H9 (cell line): Measurements from ENCODE around the gene ITPRID2. TPM values are rescaled to one million over a fixed set of nuclear protein-coding genes. Genes with fewer than 3 reads are reported as not detected.

Experiments used
- DNase-seq: peaks from one replicate; pipeline ENCODE4 v3.0.0-alpha.2; 2017
- H2AFZ ChIP-seq: one replicate; pipeline ENCODE4 v1.6.1; 2013; ENCODE audit warnings: mild to moderate bottlenecking, low read length, control low read depth, moderate library complexity
- H2AK5ac ChIP-seq: 2 replicates; pipeline ENCODE4 v1.6.1; 2013; ENCODE audit warnings: low read length, control low read depth, mixed read lengths; ENCODE audit not compliant: insufficient read length
- H2BK120ac ChIP-seq: one replicate; pipeline ENCODE4 v1.6.1; 2013; ENCODE audit warnings: low read depth, mild to moderate bottlenecking, low read length, control low read depth, inconsistent platforms; ENCODE audit not compliant: poor library complexity, severe bottlenecking
- H2BK12ac ChIP-seq: 2 replicates; pipeline ENCODE4 v1.6.1; 2013; ENCODE audit warnings: low read length, control low read depth, mixed read lengths, low read depth; ENCODE audit not compliant: insufficient read length
- H2BK15ac ChIP-seq: 2 replicates; pipeline ENCODE4 v1.6.1; 2013; ENCODE audit warnings: low read depth, low read length, control low read depth
- H2BK20ac ChIP-seq: one replicate; pipeline ENCODE4 v1.6.1; 2013; ENCODE audit warnings: low read depth, mild to moderate bottlenecking, low read length, control low read depth, inconsistent platforms; ENCODE audit not compliant: poor library complexity, severe bottlenecking
- H2BK5ac ChIP-seq: 2 replicates; pipeline ENCODE4 v1.6.1; 2013; ENCODE audit warnings: low read length, control low read depth, mixed read lengths; ENCODE audit not compliant: insufficient read length
- H3K14ac ChIP-seq: 2 replicates; pipeline ENCODE4 v1.6.1; 2013; ENCODE audit warnings: low read length, control low read depth; ENCODE audit not compliant: insufficient read depth
- H3K18ac ChIP-seq: 2 replicates; pipeline ENCODE4 v1.6.1; 2013; ENCODE audit warnings: low read depth, mild to moderate bottlenecking, mixed read lengths, low read length, control low read depth; ENCODE audit not compliant: insufficient read length
- H3K23ac ChIP-seq: 2 replicates; pipeline ENCODE4 v1.6.1; 2013; ENCODE audit warnings: low read length, control low read depth, mixed read lengths, low read depth; ENCODE audit not compliant: insufficient read length
- H3K23me2 ChIP-seq: 2 replicates; pipeline ENCODE4 v1.6.1; 2013; ENCODE audit warnings: low read depth, mild to moderate bottlenecking, mixed read lengths, low read length, control low read depth; ENCODE audit not compliant: insufficient read length, poor library complexity, severe bottlenecking
- H3K27ac ChIP-seq: 2 replicates; pipeline ENCODE4 v1.5.1; 2013; ENCODE audit warnings: low read length, control low read depth, mixed read lengths, low read depth; ENCODE audit not compliant: insufficient read length
- H3K27me3 ChIP-seq: 2 replicates; pipeline ENCODE4 v1.6.1; 2013; ENCODE audit warnings: low read length, control low read depth, inconsistent platforms; ENCODE audit not compliant: insufficient read depth
- H3K4ac ChIP-seq: 2 replicates; pipeline ENCODE4 v1.6.1; 2013; ENCODE audit warnings: low read depth, mild to moderate bottlenecking, control low read depth, inconsistent platforms, low read length, moderate library complexity
- H3K4me1 ChIP-seq: 2 replicates; pipeline ENCODE4 v1.6.1; 2013; ENCODE audit warnings: low read length, control low read depth, inconsistent platforms; ENCODE audit not compliant: insufficient read depth
- H3K4me2 ChIP-seq: 2 replicates; pipeline ENCODE4 v1.6.1; 2013; ENCODE audit warnings: low read length, control low read depth, mixed read lengths; ENCODE audit not compliant: insufficient read length, insufficient read depth
- H3K56ac ChIP-seq: 2 replicates; pipeline ENCODE4 v1.6.1; 2013; ENCODE audit warnings: low read depth, mild to moderate bottlenecking, mixed read lengths, low read length, control low read depth; ENCODE audit not compliant: insufficient read length
- H3K79me1 ChIP-seq: 2 replicates; pipeline ENCODE4 v1.6.1; 2013; ENCODE audit warnings: low read depth, mild to moderate bottlenecking, moderate library complexity, low read length, control low read depth, inconsistent platforms; ENCODE audit not compliant: insufficient read depth, poor library complexity, severe bottlenecking
- H3K79me2 ChIP-seq: 2 replicates; pipeline ENCODE4 v1.6.1; 2013; ENCODE audit warnings: low read length, control low read depth, inconsistent platforms; ENCODE audit not compliant: insufficient read depth
- H3K9ac ChIP-seq: 2 replicates; pipeline ENCODE4 v1.6.1; 2013; ENCODE audit warnings: low read length, control low read depth, mixed read lengths; ENCODE audit not compliant: insufficient read length; ENCODE audit errors: extremely low read depth
- H3K9me3 ChIP-seq: one replicate; pipeline ENCODE4 v1.6.1; 2013; ENCODE audit warnings: low read depth, low read length, inconsistent platforms; ENCODE audit not compliant: control insufficient read depth
- H3T11ph ChIP-seq: one replicate; pipeline ENCODE4 v1.6.1; 2013; ENCODE audit warnings: mild to moderate bottlenecking, low read length, control low read depth, inconsistent platforms
- H4K20me1 ChIP-seq: one replicate; pipeline ENCODE4 v1.6.1; 2013; ENCODE audit not compliant: control insufficient read depth, insufficient read length, insufficient read depth
- H4K5ac ChIP-seq: 2 replicates; pipeline ENCODE4 v1.6.1; 2013; ENCODE audit warnings: low read depth, mild to moderate bottlenecking, mixed read lengths, low read length, control low read depth; ENCODE audit not compliant: insufficient read length
- H4K8ac ChIP-seq: replicated peaks from 2 replicates; pipeline ENCODE4 v1.6.1; 2013; ENCODE audit warnings: low read length, control low read depth, mixed read lengths, low read depth; ENCODE audit not compliant: insufficient read length
- H4K91ac ChIP-seq: 2 replicates; pipeline ENCODE4 v1.6.1; 2013; ENCODE audit warnings: low read depth, mild to moderate bottlenecking, moderate library complexity, mixed read lengths, low read length, control low read depth; ENCODE audit not compliant: insufficient read length
- H3K27ac Mint-ChIP-seq, 3 experiments: 2 replicates in 2 of 3; 3 replicates in 1 of 3; pipeline ENCODE4 v1.8.0; 2020 to 2021; ENCODE audit warnings: mixed read lengths in 3 of 3, mild to moderate bottlenecking in 1 of 3, moderate library complexity in 1 of 3
- H3K27me3 Mint-ChIP-seq: 2 replicates; pipeline ENCODE4 v1.8.0; 2021; ENCODE audit warnings: low read depth, mild to moderate bottlenecking, moderate library complexity, mixed read lengths
- H3K36me3 Mint-ChIP-seq, 3 experiments: 2 replicates in 2 of 3; 3 replicates in 1 of 3; pipeline ENCODE4 v1.8.0; 2020 to 2021; ENCODE audit warnings: low read depth in 3 of 3, mixed read lengths in 3 of 3; ENCODE audit not compliant: insufficient read depth in 1 of 3
- H3K4me1 Mint-ChIP-seq, 2 experiments: 2 replicates each; pipeline ENCODE4 v1.8.0; 2020; ENCODE audit warnings: mixed read lengths in 2 of 2
- H3K4me3 Mint-ChIP-seq, 2 experiments: 2 replicates in 1 of 2; 3 replicates in 1 of 2; pipeline ENCODE4 v1.8.0; 2020 to 2021; ENCODE audit warnings: mild to moderate bottlenecking in 2 of 2, mixed read lengths in 2 of 2, moderate library complexity in 1 of 2
- H3K9me3 Mint-ChIP-seq, 2 experiments: 2 replicates in 1 of 2; 3 replicates in 1 of 2; pipeline ENCODE4 v1.8.0; 2020; ENCODE audit warnings: mild to moderate bottlenecking in 2 of 2, mixed read lengths in 2 of 2, moderate library complexity in 1 of 2
- WGBS: extraction: QIAGEN DNeasy Blood & Tissue Kit; methylation state at CpG from one replicate; pipeline ENCODE4 v1.1.7; 2013; ENCODE audit warnings: missing lambda C conversion rate, low lambda C conversion rate, mixed read lengths; ENCODE audit not compliant: insufficient read length; ENCODE audit errors: extremely low coverage; 5-methylcytosine and 5-hydroxymethylcytosine counted together
- total RNA-seq: library from RNA; stranded (reverse); gene quantifications from 2 replicates; pipeline ENCODE4 v1.2.1, GENCODE V29; 2021
- TF ChIP-seq, protein P1 (sequence below): fragments of 200-600 bp; sonication (generic); conservative IDR thresholded peaks from 3 replicates; pipeline ENCODE4 v1.8.0; 2021; ENCODE audit warnings: antibody characterized with exemption, mild to moderate bottlenecking

The ITPRID2 gene
- total RNA-seq, 1 experiment from 2014 or later = 12.0 TPM

DNA sequence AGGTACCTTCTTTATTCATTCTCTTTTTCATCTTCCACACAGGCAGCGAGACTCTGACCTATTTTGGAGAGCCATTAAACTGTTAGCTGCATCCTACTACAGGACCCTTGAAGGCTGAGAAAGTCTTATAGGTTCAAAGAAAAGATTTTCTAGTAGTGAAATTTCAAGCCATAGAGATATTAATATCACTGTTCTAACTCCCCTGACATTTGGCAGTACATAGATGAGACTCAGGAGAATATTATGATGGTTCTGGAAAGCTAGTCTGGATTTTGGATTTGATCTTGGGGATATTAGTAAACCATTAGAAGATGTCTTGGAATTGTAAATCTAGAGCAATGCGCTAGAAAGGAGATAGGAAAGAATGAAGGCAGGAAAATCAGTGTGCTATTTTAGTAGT, 1.3 kb upstream of the ITPRID2 start:
- Histone ChIP-seq H3K23me2 (no peaks in the 10 kb centered on the region), H2BK15ac (no peak overlapping the region), H2AFZ (no peak overlapping the region), H3K56ac (no peak overlapping the region), H3K14ac (no peak overlapping the region), H2BK5ac (no peak overlapping the region), H2BK20ac (no peak overlapping the region), H4K91ac (no peak overlapping the region), H3K4ac (no peak overlapping the region), H3K4me2 (no peak overlapping the region), H3K79me1 (no peaks in the 10 kb centered on the region), H3K9ac (no peak overlapping the region), H3K27me3 (no peaks in the 10 kb centered on the region), H2BK12ac (no peak overlapping the region), H4K5ac (no peak overlapping the region), H4K20me1 (no peaks in the 10 kb centered on the region), H3K27ac (no peak overlapping the region), H3K18ac (no peak overlapping the region), H4K8ac (no peak overlapping the region), H3K79me2 (no peaks in the 10 kb centered on the region), H3K23ac (no peak overlapping the region), H2AK5ac (no peak overlapping the region), H3T11ph (no peak overlapping the region), H3K9me3 (no peaks in the 10 kb centered on the region), H2BK120ac (no peak overlapping the region), H3K4me1 (no peaks in the 10 kb centered on the region)
- Mint-ChIP-seq H3K27me3 (peaks cover 14% of the 10 kb centered on the region), H3K27ac (no peak overlapping the region), H3K4me1 (peaks cover 11 to 13% of the 10 kb centered on the region in 2 experiments), H3K4me3 (no peak overlapping the region), H3K36me3 (0 out of 7 replicates have a peak, but pooled peaks cover 0 to 2% (median 0%) of the 10 kb centered on the region in 3 experiments), H3K9me3 (no peaks in the 10 kb centered on the region; a peak in 1 of 5 replicates)
- TF ChIP-seq, protein P1, sequence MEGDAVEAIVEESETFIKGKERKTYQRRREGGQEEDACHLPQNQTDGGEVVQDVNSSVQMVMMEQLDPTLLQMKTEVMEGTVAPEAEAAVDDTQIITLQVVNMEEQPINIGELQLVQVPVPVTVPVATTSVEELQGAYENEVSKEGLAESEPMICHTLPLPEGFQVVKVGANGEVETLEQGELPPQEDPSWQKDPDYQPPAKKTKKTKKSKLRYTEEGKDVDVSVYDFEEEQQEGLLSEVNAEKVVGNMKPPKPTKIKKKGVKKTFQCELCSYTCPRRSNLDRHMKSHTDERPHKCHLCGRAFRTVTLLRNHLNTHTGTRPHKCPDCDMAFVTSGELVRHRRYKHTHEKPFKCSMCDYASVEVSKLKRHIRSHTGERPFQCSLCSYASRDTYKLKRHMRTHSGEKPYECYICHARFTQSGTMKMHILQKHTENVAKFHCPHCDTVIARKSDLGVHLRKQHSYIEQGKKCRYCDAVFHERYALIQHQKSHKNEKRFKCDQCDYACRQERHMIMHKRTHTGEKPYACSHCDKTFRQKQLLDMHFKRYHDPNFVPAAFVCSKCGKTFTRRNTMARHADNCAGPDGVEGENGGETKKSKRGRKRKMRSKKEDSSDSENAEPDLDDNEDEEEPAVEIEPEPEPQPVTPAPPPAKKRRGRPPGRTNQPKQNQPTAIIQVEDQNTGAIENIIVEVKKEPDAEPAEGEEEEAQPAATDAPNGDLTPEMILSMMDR = no peak
- WGBS = no CpG with 5 or more reads among the region's 2 CpGs
- DNase-seq = no peak
